Body of pancreas (tissue), 4 donors: Measurements from ENCODE around the gene ZNF613. TPM values are rescaled to one million over a fixed set of nuclear protein-coding genes. Genes with fewer than 3 reads are reported as not detected.

Experiments
- ATAC-seq: fragments of 150-250 bp; one replicate; pipeline ENCODE4 v1.9.1; 2016
- DNase-seq, 4 donors: peaks; one replicate each; pipeline ENCODE4 v3.0.0-alpha.2; 2019
- H3K27ac ChIP-seq, 4 donors: fragments of 200-600 bp; sonication (generic); 1 replicate in 3 of 4; 2 replicates in 1 of 4; pipeline versions ENCODE4 v1.5.1 to v1.6.1; 2016 to 2019; ENCODE audit warnings: mild to moderate bottlenecking in 1 of 4, mixed read lengths in 1 of 4, moderate library complexity in 1 of 4
- H3K27me3 ChIP-seq, 2 donors: fragments of 200-600 bp; sonication (generic); one replicate each; pipeline ENCODE4 v1.6.0; 2016; ENCODE audit warnings: mild to moderate bottlenecking in 1 of 2
- H3K36me3 ChIP-seq, 2 donors: fragments of 200-600 bp; sonication (generic); replicated peaks in 1 of 2; 2 replicates each; pipeline ENCODE4 v1.5.1; 2016; ENCODE audit warnings: low read depth in 2 of 2; ENCODE audit not compliant: insufficient read depth in 1 of 2
- H3K4me1 ChIP-seq: fragments of 200-600 bp; sonication (generic); one replicate; pipeline ENCODE4 v1.6.0; 2016
- H3K4me3 ChIP-seq, 2 donors: fragments of 200-600 bp; sonication (generic); 1 replicate in 1 of 2; 2 replicates in 1 of 2; pipeline ENCODE4 v1.5.1; 2016 to 2019
- H3K9me3 ChIP-seq, 3 donors: fragments of 200-600 bp; sonication (generic); 1 replicate in 2 of 3; 2 replicates in 1 of 3; pipeline ENCODE4 v1.5.1; 2016
- CTCF ChIP-seq, 7 experiments: fragments of 450-650 bp in 4 of 7; fragments of 200-600 bp in 3 of 7; sonication (generic) in 3 of 7; IDR thresholded peaks; one replicate each; pipeline ENCODE4 v1.5.1; 2016 to 2019; ENCODE audit warnings: antibody characterized with exemption in 7 of 7
- POLR2A ChIP-seq, 3 donors: fragments of 450-650 bp; IDR thresholded peaks; one replicate each; pipeline ENCODE4 v1.6.1; 2016; ENCODE audit warnings: antibody characterized with exemption in 3 of 3, mild to moderate bottlenecking in 2 of 3
- WGBS, 2 donors: methylation state at CpG; one replicate each; pipeline ENCODE4 v1.1.5; 2017; 5-methylcytosine and 5-hydroxymethylcytosine counted together
- intact Hi-C: fragments of 100-400 bp; cut with DNase I; formaldehyde crosslinking; loops from one replicate; pipeline ENCODE4 v1.15.1; 2023
- total RNA-seq, 2 donors: library from RNA; depleted of rRNA; stranded (reverse); fragments of >200 nt; gene quantifications; one replicate each; pipeline ENCODE4 v1.1.0, GENCODE V29; 2016

Gene ZNF613
- total RNA-seq, result 10 to 100 TPM in 1 of 2 donors, 1 to 10 TPM in 1; 2.3 to 10.5 TPM

- H3K4me1 ChIP-seq, result peaks cover 8% of the 10 kb centered on the region
- peak within 1 kb of the TSS; percentile 79 to 89 for H3K4me3 ChIP-seq
- intact Hi-C loops, result no loop called here
- peak within 1 kb of the TSS; percentile 71 to 94 (median 86) for H3K27ac ChIP-seq
- no peaks in the 10 kb centered on the region for H3K27me3 ChIP-seq
- ATAC-seq (peak; percentile 96), DNase-seq (peak; percentile 91 to 94 (median 92))
- TF ChIP-seq CTCF (IDR thresholded peaks at IDR 0.05) (peak in 4 of 7 experiments; percentile 39 to 70 (median 56)), POLR2A (IDR thresholded peaks at IDR 0.05) (peak in 2 of 3 donors; percentile 10 to 35)
- peaks cover 0 to 16% (median 0%) of the 10 kb centered on the region in 3 donors for H3K9me3 ChIP-seq
- 0 to 1% methylated on average over 38 to 52 of the region's 52 CpGs for WGBS, 2 donors
- H3K36me3 ChIP-seq, result no peaks in the 10 kb centered on the region
Observed at GRCh38 chr19:51926784-51927741, at the start of gene ZNF613. ZNF613 (plus strand) TSS chr19:51927472; CDS start chr19:51936221, 8,749 bp downstream.

GRCh38 chr19:51882518-51882917 lies 44.8 kb upstream of the ZNF613 start:
- intact Hi-C loops, result no loop called here
- 98 to 99% methylated on average over 3 of the region's 3 CpGs for WGBS, 2 donors
- H3K4me1 ChIP-seq, result peaks cover 6% of the 10 kb centered on the region

GRCh38 chr19:51884713-51885112 lies 42.6 kb upstream of the ZNF613 start:
- intact Hi-C loops, result no loop called here
- no peak for DNase-seq
- H3K4me1 ChIP-seq, result peaks cover 6% of the 10 kb centered on the region
- 93 to 94% methylated on average over 2 of the region's 2 CpGs for WGBS, 2 donors
- no peak overlapping the region for H3K4me3 ChIP-seq
- no peak overlapping the region for H3K27ac ChIP-seq
- H3K27me3 ChIP-seq, result no peaks in the 10 kb centered on the region
- TF ChIP-seq CTCF (IDR thresholded peaks at IDR 0.05) (no peak), POLR2A (IDR thresholded peaks at IDR 0.05) (no peak)
- H3K36me3 ChIP-seq, result peaks cover 0 to 4% of the 10 kb centered on the region in 2 donors
- H3K9me3 ChIP-seq, result peaks cover 0 to 34% (median 0%) of the 10 kb centered on the region in 3 donors
- no peak for ATAC-seq

More at GRCh38 chr19:51882518-51882917, 44.8 kb upstream of the ZNF613 start:
- Histone ChIP-seq H3K4me3 (no peak overlapping the region), H3K27me3 (no peaks in the 10 kb centered on the region), H3K9me3 (peaks cover 0 to 27% (median 0%) of the 10 kb centered on the region in 3 donors), H3K36me3 (peaks cover 0 to 9% of the 10 kb centered on the region in 2 donors), H3K27ac (no peak overlapping the region)
- ATAC-seq (no peak), DNase-seq (no peak)
- TF ChIP-seq POLR2A (IDR thresholded peaks at IDR 0.05) (no peak), CTCF (IDR thresholded peaks at IDR 0.05) (no peak)

GRCh38 chr19:51887522-51888498 lies 39.5 kb upstream of the ZNF613 start, which contains the start of gene ZNF577:
ZNF577 (minus strand) TSS chr19:51887951; CDS start chr19:51880382, 7,569 bp downstream.
- intact Hi-C loops, result no loop called here

More at GRCh38 chr19:51887522-51888498, 39.5 kb upstream of the ZNF613 start, which contains the start of gene ZNF577:
- Histone ChIP-seq H3K4me1 (peaks cover 6% of the 10 kb centered on the region), H3K27me3 (no peaks in the 10 kb centered on the region), H3K9me3 (peaks cover 0 to 38% (median 3%) of the 10 kb centered on the region in 3 donors), H3K36me3 (peaks cover 13 to 21% of the 10 kb centered on the region in 2 donors), H3K27ac (peak within 1 kb of the TSS; percentile 46 to 86 (median 76)), H3K4me3 (peak within 1 kb of the TSS; percentile 50 to 52)
- peak; percentile 82 to 94 (median 92) for DNase-seq
- ATAC-seq, result peak; percentile 98
- WGBS, 2 donors, result 3 to 8% methylated on average over 18 to 56 of the region's 56 CpGs
- TF ChIP-seq POLR2A (IDR thresholded peaks at IDR 0.05), result peak in 2 of 3 donors; percentile 63 to 70
- peak in 1 of 7 experiments; percentile 4 for TF ChIP-seq CTCF (IDR thresholded peaks at IDR 0.05)
